HCT116 (cell line): ENCODE results near the gene DBNDD2. TPM values are rescaled to one million over a fixed set of nuclear protein-coding genes. Genes with fewer than 3 reads are reported as not detected.

ENCODE experiments used
- ATAC-seq: fragments of 200-7000 bp; cut with Tn5 transposase; 2 replicates; pipeline ENCODE4 v1.9.1; 2020; ENCODE audit warnings: mild to moderate bottlenecking, moderate library complexity
- BruUV-seq: library from RNA; stranded (reverse); fragments of 400-500 nt; replicated peaks from 2 replicates; lab custom pipeline; 2021; lab: Mats Ljungman, UMichigan
- CTCF ChIA-PET: fragments of 300-600 bp; sonication (Branson Sonifier 250); formaldehyde crosslinking; loops from one replicate; lab custom pipeline; 2021; ENCODE audit warnings: antibody characterized with exemption; lab: Charles Lee
- POLR2A ChIA-PET: fragments of 300-600, 350-600 bp; sonication (Branson Sonifier 250); formaldehyde crosslinking; loops from one replicate; lab custom pipeline; 2021; ENCODE audit warnings: antibody characterized with exemption; lab: Charles Lee
- RAD21 ChIA-PET, 2 experiments: fragments of 300-600 bp; sonication (Branson Sonifier 250); formaldehyde crosslinking; loops; one replicate each; lab custom pipeline; 2023; ENCODE audit warnings: low total read pairs in 2 of 2; ENCODE audit not compliant: uncharacterized antibody in 2 of 2, unreplicated experiment in 2 of 2, low non-redundant PET in 1 of 2; lab: Charles Lee
- DNase-seq: peaks from one replicate; pipeline ENCODE4 v3.0.0-alpha.2; 2010; ENCODE audit warnings: low read depth, low spot score
- H2AFZ ChIP-seq: fragments of 200-600 bp; shearing (Covaris generic), sonication (generic); 2 replicates; pipeline ENCODE4 v1.6.1; 2017; ENCODE audit warnings: low read depth, mixed run types, mixed read lengths, antibody characterized with exemption, low read length; ENCODE audit not compliant: poor library complexity, severe bottlenecking
- H3K27ac ChIP-seq: 2 replicates; pipeline ENCODE4 v1.5.1; 2012; ENCODE audit warnings: low read depth, low read length
- H3K27me3 ChIP-seq: fragments of 200-600 bp; sonication (generic); 2 replicates; pipeline ENCODE4 v1.6.1; 2016; ENCODE audit warnings: mixed run types, low read length, mixed read lengths; ENCODE audit not compliant: insufficient read depth
- H3K36me3 ChIP-seq, 2 experiments: fragments of 200-500 bp in 1 of 2; fragments of 200-600 bp in 1 of 2; sonication (Bioruptor generic) in 1 of 2; sonication (generic) in 1 of 2; 2 replicates each; pipeline versions ENCODE4 v1.5.1 to v1.6.1; 2014 to 2016; ENCODE audit warnings: low read length in 2 of 2, inconsistent platforms in 1 of 2, mixed read lengths in 1 of 2, mixed run types in 1 of 2; ENCODE audit not compliant: insufficient read depth in 2 of 2, control insufficient read depth in 1 of 2
- H3K4me1 ChIP-seq, 2 experiments: fragments of 200-600 bp in 1 of 2; sonication (generic) in 1 of 2; 2 replicates each; pipeline versions ENCODE4 v1.5.1 to v1.6.1; 2012 to 2017; ENCODE audit warnings: low read length in 2 of 2, inconsistent platforms in 1 of 2, mild to moderate bottlenecking in 1 of 2, mixed read lengths in 1 of 2, mixed run types in 1 of 2, moderate library complexity in 1 of 2; ENCODE audit not compliant: insufficient read depth in 2 of 2, control insufficient read depth in 1 of 2
- H3K4me2 ChIP-seq: fragments of 200-600 bp; sonication (generic); 2 replicates; pipeline ENCODE4 v1.6.1; 2017; ENCODE audit warnings: mixed run types, low read length, mixed read lengths
- H3K4me3 ChIP-seq, 2 experiments: fragments of 200-600 bp in 1 of 2; sonication (generic) in 1 of 2; replicated peaks in 1 of 2; 2 replicates each; pipeline ENCODE4 v1.5.1; 2011 to 2016; ENCODE audit warnings: low read length in 2 of 2, control low read depth in 1 of 2, low read depth in 1 of 2, mild to moderate bottlenecking in 1 of 2, mixed read lengths in 1 of 2, mixed run types in 1 of 2
- H3K79me2 ChIP-seq: fragments of 200-600 bp; sonication (generic); 2 replicates; pipeline ENCODE4 v1.6.1; 2017; ENCODE audit warnings: mild to moderate bottlenecking, mixed run types, low read length, moderate library complexity, mixed read lengths; ENCODE audit not compliant: insufficient read depth
- H3K9ac ChIP-seq: fragments of 200-600 bp; sonication (generic); 2 replicates; pipeline ENCODE4 v1.6.1; 2016; ENCODE audit warnings: low read length, mixed read lengths
- H3K9me2 ChIP-seq: fragments of 200-600 bp; sonication (generic), shearing (Covaris generic); 2 replicates; pipeline ENCODE4 v1.6.1; 2017; ENCODE audit warnings: mixed run types, mild to moderate bottlenecking, moderate library complexity; ENCODE audit not compliant: insufficient read depth
- H3K9me3 ChIP-seq, 2 experiments: fragments of 200-500 bp in 1 of 2; fragments of 200-600 bp in 1 of 2; sonication (Bioruptor generic) in 1 of 2; sonication (generic) in 1 of 2; 2 replicates each; pipeline ENCODE4 v1.6.1; 2014 to 2017; ENCODE audit warnings: low read length in 2 of 2, mixed read lengths in 2 of 2, inconsistent platforms in 1 of 2, low read depth in 1 of 2, mild to moderate bottlenecking in 1 of 2, mixed run types in 1 of 2, moderate library complexity in 1 of 2; ENCODE audit not compliant: control insufficient read depth in 1 of 2, insufficient read depth in 1 of 2
- H4K20me1 ChIP-seq: fragments of 200-600 bp; sonication (generic), shearing (Covaris generic); 2 replicates; pipeline ENCODE4 v1.6.1; 2017; ENCODE audit warnings: mixed run types, mild to moderate bottlenecking, moderate library complexity; ENCODE audit not compliant: insufficient read depth
- EGR1 ChIP-seq: IDR thresholded peaks from 2 replicates; pipeline ENCODE4 v1.6.1; 2012; ENCODE audit warnings: low read depth
- POLR2AphosphoS5 ChIP-seq: IDR thresholded peaks from 2 replicates; pipeline ENCODE4 v1.6.1; 2011; ENCODE audit warnings: mild to moderate bottlenecking, low read depth, low read length, moderate library complexity
- RAD21 ChIP-seq: IDR thresholded peaks from 2 replicates; pipeline ENCODE4 v1.6.1; 2012; ENCODE audit warnings: low read depth, mild to moderate bottlenecking
- SP1 ChIP-seq: IDR thresholded peaks from 2 replicates; pipeline ENCODE4 v1.6.1; 2012; ENCODE audit warnings: low read depth
- YY1 ChIP-seq: IDR thresholded peaks from 2 replicates; pipeline ENCODE4 v1.6.1; 2011; ENCODE audit warnings: low read length, low read depth, moderate library complexity, mild to moderate bottlenecking; ENCODE audit not compliant: insufficient replicate concordance; ENCODE audit errors: extremely low read depth
- intact Hi-C: fragments of 100-400 bp; cut with micrococcal nuclease; formaldehyde crosslinking; loops from 2 replicates; pipeline ENCODE4 v1.10.0; 2022
- total RNA-seq: library from RNA; stranded (reverse); gene quantifications from one replicate; pipeline ENCODE4 v1.2.1, GENCODE V29; 2021; ENCODE audit not compliant: unreplicated experiment
- TF ChIP-seq, protein P1 (sequence below), 3 experiments: fragments of 200-600 bp in 1 of 3; sonication (generic) in 1 of 3; IDR thresholded peaks in 2 of 3; conservative IDR thresholded peaks in 1 of 3; 2 replicates each; pipeline ENCODE4 v1.5.1; 2012 to 2017; ENCODE audit warnings: low read depth in 2 of 3, low read length in 2 of 3, antibody characterized with exemption in 1 of 3, borderline replicate concordance in 1 of 3, control low read depth in 1 of 3, mild to moderate bottlenecking in 1 of 3, mixed read lengths in 1 of 3, mixed run types in 1 of 3, moderate library complexity in 1 of 3; ENCODE audit not compliant: insufficient read depth in 1 of 3
- TF ChIP-seq, protein P2 (sequence below): IDR thresholded peaks from 2 replicates; pipeline ENCODE4 v1.6.1; 2012

Gene DBNDD2
- total RNA-seq, 1 experiment from 2014 or later = 44.2 TPM

GRCh38 chr20:45436732-45437485 is 28.8 kb downstream of the DBNDD2 start:
- BruUV-seq = no TSS peak
- Histone ChIP-seq H3K27me3 (no peaks in the 10 kb centered on the region), H4K20me1 (no peaks in the 10 kb centered on the region), H3K27ac (no peak overlapping the region), H3K9me3 (no peaks in the 10 kb centered on the region), H3K4me2 (peak overlapping the region; percentile 94), H3K36me3 (no peaks in the 10 kb centered on the region), H3K9me2 (no peaks in the 10 kb centered on the region), H3K4me3 (peak overlapping the region; percentile 57 to 67), H2AFZ (peak overlapping the region; percentile 91), H3K79me2 (no peaks in the 10 kb centered on the region), H3K9ac (peak overlapping the region; percentile 64), H3K4me1 (peaks cover 0 to 12% of the 10 kb centered on the region in 2 experiments; a peak in 2 of 4 replicates)
- intact Hi-C loops = loop anchor here (1.0 to 2.0 kb wide), 3 partner anchors 62 to 118 kb away; partner anchors contain the start of gene SYS1
- RAD21 ChIA-PET = interaction anchor here (0.6 to 2.1 kb wide), 12 partner anchors 33 to 125 kb away, joined by 3 to 16 read pairs (median 5); no protein-coding TSS in a partner anchor
- peak; percentile 63 for DNase-seq
- ATAC-seq = peak; percentile 99
- POLR2A ChIA-PET = interaction anchor here (0.7 to 3.5 kb wide), 10 partner anchors 21 to 125 kb away, joined by 3 to 11 read pairs (median 4); partner anchors contain the start of genes PIGT and SYS1
- no peak for TF ChIP-seq SP1
- peak; percentile 42; the same call in 1 of the 2 replicates for TF ChIP-seq POLR2AphosphoS5
- TF ChIP-seq YY1 = peak; percentile 47
- TF ChIP-seq, protein P1, sequence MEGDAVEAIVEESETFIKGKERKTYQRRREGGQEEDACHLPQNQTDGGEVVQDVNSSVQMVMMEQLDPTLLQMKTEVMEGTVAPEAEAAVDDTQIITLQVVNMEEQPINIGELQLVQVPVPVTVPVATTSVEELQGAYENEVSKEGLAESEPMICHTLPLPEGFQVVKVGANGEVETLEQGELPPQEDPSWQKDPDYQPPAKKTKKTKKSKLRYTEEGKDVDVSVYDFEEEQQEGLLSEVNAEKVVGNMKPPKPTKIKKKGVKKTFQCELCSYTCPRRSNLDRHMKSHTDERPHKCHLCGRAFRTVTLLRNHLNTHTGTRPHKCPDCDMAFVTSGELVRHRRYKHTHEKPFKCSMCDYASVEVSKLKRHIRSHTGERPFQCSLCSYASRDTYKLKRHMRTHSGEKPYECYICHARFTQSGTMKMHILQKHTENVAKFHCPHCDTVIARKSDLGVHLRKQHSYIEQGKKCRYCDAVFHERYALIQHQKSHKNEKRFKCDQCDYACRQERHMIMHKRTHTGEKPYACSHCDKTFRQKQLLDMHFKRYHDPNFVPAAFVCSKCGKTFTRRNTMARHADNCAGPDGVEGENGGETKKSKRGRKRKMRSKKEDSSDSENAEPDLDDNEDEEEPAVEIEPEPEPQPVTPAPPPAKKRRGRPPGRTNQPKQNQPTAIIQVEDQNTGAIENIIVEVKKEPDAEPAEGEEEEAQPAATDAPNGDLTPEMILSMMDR (IDR thresholded peaks at IDR 0.05 in 2 of 3, conservative IDR thresholded peaks at IDR 0.05 in 1 of 3; ENCODE audit: borderline replicate concordance in 1 of 3, insufficient read depth in 1 of 3, low read depth in 2 of 3, low read length in 2 of 3) = peak; percentile 90 to 94 (median 93)
- peak; percentile 97 for TF ChIP-seq RAD21
- TF ChIP-seq EGR1 = peak; percentile 76
- TF ChIP-seq, protein P2, sequence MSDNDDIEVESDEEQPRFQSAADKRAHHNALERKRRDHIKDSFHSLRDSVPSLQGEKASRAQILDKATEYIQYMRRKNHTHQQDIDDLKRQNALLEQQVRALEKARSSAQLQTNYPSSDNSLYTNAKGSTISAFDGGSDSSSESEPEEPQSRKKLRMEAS = no peak
- CTCF ChIA-PET = interaction anchor here (0.6 to 4.7 kb wide), 30 partner anchors 9 to 334 kb away, joined by 3 to 100 read pairs (median 4); partner anchors contain the start of genes PIGT and SYS1
